Posterior vena cava (tissue), 2 donors: ENCODE data around the gene ATP1B3. TPM values are rescaled to one million over a fixed set of nuclear protein-coding genes. Genes with fewer than 3 reads are reported as not detected.
A peak's percentile ranks its signal among the peaks of the same experiment; 100 is the strongest.
"Not testable (repeated sequence)": the region's sequence is repeated elsewhere in the genome, so short reads cannot be mapped to it uniquely, and the experiment has no call there.

Experiments used
- DNase-seq: peaks from one replicate; pipeline ENCODE4 v3.0.0-alpha.2; 2020; ENCODE audit warnings: low spot score
- intact Hi-C, 2 donors: fragments of 100-400 bp; cut with DNase I; formaldehyde crosslinking; loops; one replicate each; pipeline versions ENCODE4 v1.14.1 to v1.14.2; 2022 to 2023
- long read RNA-seq, 2 donors: library from polyadenylated mRNA; unstranded; transcript quantifications; one replicate each; pipeline ENCODE4 v2.0.0, GENCODE V29; 2020 to 2021
- total RNA-seq, 2 donors: library from RNA; stranded (reverse); fragmentation: NEBNext Ultra II Directional; extraction: Animal tissue kit (Norgen Biotek cat#: 25700); gene quantifications; one replicate each; pipeline ENCODE4 v1.2.1, GENCODE V29; 2021
- donor health status: DM: yes; HTN: yes; CAD: no.
- donor health status: DM: yes; HTN: yes; CAD: no.

Gene ATP1B3
- total RNA-seq: 100 to 1,000 TPM; 119 to 127 TPM
- long read RNA-seq, donor 1, transcript ATP1B3-201 (7 exons, 1,811 nt): major isoform, 47 of 61 reads
- long read RNA-seq, donor 1, partial matches to known transcripts: 4 of 61 reads
- long read RNA-seq, donor 1, other reads (novel, unspliced or antisense): 8 of 61 reads
- long read RNA-seq, donor 2, transcript ATP1B3-201 (7 exons, 1,811 nt): major isoform, 542 of 578 reads
- long read RNA-seq, donor 2, partial matches to known transcripts: 8 of 578 reads
- long read RNA-seq, donor 2, other reads (novel, unspliced or antisense): 26 of 578 reads

GRCh38 chr3:141876381-141876890 is at the start of gene ATP1B3:
TSS of gene ATP1B3 (plus strand) at chr3:141876643. CDS start at chr3:141876802, 159 bp downstream.
- peak; percentile 94 for DNase-seq

DNA sequence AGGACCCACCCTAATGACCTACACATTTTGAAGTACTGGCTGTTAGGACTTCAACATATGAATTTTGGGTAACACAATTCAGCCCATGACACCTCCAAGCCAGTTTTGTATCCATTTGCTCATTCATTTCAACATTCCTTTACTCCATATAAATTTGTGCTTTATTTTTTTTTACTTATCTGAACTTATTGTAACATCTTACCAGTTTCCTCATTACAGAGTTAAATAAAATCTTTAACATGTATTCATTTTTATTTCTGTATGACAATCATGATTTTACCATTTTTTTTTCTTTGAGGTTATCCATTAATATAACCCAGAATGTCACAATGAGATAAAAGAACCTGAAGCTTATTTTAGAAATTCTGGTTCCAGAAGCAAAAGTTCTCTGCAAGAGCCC is 48.0 kb upstream of the ATP1B3 start:
- DNase-seq: no peak
- intact Hi-C loops: no loop called here

More at GRCh38 chr3:141876381-141876890, at the start of gene ATP1B3:
- intact Hi-C loops: loop anchor here in 1 of 2 donors (5.0 kb wide), 2 partner anchors 79 to 139 kb away; partner anchors contain the start of gene RNF7

GRCh38 chr3:141828890-141829289 is 47.6 kb upstream of the ATP1B3 start:
- intact Hi-C loops: no loop called here
- DNase-seq: no peak

DNA sequence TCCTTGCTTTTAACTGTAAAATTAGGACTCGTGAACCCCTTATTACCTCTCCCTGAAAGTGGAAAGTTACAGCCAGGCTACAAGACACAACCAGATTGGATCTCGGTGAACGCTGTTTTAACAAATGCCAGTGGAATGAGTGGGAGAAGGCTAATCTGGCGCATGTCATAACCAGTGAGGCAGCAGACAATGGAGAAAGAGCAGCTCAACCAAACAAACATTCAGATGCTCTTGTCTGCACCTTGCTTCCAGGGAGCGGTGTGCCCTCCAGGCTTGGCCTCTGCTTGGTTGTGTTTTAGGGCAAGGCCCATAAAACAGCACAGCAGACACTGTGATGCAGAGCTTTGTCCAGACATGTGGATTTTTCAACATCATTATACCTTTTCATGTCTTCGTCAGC is 45.9 kb upstream of the ATP1B3 start:
- intact Hi-C loops: no loop called here
- DNase-seq: no peak

GRCh38 chr3:141834292-141834691 is 42.2 kb upstream of the ATP1B3 start:
- intact Hi-C loops: no loop called here
- DNase-seq: no peak

GRCh38 chr3:141835557-141836229 is 40.8 kb upstream of the ATP1B3 start:
- intact Hi-C loops: no loop called here
- no peak for DNase-seq

GRCh38 chr3:141839389-141839788 is 37.1 kb upstream of the ATP1B3 start:
- DNase-seq: no peak
- intact Hi-C loops: no loop called here

- intact Hi-C loops: no loop called here
- no peak for DNase-seq
These were observed 35.5 kb upstream of the ATP1B3 start for GRCh38 chr3:141840737-141841544.

DNA sequence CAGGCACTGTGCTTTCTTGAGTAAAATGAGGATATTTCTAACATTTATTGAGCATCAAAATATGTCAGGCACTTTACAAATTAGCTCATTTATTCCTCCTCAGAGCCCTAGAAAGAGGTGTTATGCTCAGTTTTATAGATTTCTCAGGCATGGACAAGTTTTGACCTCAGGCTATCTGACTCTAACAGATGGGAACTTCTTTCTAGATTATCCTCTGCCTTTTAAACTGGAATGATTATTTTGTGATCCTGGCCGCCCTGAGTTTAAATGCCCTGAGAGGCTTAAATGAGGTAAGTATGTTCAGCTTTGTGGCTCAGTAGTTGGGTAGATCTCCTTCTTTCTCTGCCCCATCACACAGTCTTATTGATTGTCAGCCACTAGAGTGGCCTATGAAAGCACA is 32.3 kb upstream of the ATP1B3 start:
- intact Hi-C loops: no loop called here
- DNase-seq: no peak

DNA sequence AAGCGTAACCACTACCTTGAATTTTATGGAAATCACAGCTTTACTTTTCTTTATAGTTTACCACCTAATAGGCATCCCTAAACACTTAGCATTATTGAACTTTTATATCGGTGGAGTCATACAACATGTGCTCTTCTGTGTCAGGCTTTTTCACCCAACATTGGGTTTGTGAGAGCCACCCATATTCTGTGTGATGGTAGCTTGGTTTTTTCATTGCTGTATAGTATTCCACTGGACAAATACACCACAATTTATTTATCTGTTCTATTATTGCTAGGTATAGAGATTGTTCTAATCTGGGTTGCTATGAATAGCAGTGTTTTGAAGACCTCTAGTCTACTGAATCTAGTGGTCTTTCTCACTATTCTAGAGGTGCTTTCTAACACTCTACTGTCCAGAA is 31.6 kb upstream of the ATP1B3 start:
- intact Hi-C loops: no loop called here
- no peak for DNase-seq

DNA sequence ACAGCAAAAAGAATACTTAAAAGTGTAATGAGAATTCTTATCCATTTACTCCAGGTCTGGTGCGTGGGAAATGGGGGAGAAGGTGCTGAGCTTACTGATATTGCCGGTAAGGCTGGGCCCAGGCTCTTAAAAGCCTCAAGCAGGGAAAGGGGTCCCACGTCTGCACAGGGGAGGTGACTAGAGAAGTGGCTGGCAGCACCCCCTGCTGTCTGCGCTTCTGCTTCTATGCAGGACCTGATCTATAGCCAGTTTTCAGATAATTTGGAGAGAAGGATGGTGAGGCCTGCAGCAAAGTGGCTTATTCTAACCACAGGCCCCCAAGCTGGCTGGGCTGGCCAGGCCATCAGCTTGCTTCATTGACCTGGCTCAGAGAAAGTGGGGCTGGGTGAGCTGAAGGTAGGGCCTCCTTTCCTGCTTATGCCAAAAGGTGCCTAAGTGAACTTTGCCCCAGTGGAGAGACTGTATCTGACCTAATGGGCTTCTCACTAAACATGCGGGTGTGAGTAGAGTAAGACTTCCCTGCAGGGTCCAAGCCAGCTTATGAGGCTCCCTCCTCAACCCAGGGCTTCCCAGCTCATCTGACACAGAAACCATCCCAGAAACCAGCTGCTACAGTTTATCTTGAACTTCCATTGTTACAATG is 30.9 kb upstream of the ATP1B3 start:
- DNase-seq: no peak
- intact Hi-C loops: no loop called here

DNA sequence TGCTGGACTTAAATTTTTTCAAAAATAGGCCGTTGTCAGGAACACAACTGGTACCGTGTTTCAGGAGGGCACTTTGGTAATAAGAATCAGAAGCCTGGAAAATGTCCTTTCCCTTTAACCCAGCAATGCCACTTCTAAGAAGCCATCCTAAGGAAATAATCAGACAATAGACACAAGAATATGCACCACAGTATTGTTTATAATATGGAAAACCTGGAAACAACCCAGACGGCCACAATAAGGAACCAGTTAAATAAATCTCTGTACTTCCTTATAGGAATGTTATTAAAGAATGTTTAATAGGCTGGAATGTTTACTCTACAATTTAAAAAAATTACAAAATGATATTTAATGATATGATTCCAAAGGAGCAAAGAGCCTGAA is 30.4 kb upstream of the ATP1B3 start:
- DNase-seq: no peak
- intact Hi-C loops: no loop called here

DNA sequence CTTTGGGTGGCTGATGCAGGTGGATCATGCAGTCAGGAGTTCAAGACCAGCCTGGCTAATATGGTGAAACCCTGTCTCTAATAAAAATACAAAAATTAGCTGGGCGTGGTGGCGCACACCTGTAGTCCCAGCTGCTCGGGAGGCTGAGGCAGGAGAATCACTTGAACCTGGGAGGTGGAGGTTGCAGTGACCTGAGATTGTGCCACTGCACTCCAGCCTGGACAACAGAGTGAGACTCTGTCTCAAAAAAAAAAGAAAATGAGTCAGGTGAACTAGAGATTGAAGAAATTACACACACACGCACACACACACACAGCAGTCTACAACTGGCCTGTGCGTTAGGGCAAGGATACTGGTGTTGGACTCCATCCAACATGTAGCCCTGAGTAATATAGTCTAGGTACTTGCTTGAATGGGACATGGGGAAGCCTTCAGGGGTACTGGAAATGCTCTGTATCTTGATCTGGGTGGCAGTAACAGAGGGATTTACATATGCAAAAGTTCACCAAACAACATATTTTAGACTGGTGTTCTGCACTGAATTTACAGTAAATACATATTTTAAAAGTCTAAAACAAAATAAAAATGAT is 28.2 kb upstream of the ATP1B3 start:
- DNase-seq, intact Hi-C loops: not testable (repeated sequence)

- DNase-seq: no peak
- intact Hi-C loops: no loop called here
These were observed 27.2 kb upstream of the ATP1B3 start for GRCh38 chr3:141849056-141849815.

DNA sequence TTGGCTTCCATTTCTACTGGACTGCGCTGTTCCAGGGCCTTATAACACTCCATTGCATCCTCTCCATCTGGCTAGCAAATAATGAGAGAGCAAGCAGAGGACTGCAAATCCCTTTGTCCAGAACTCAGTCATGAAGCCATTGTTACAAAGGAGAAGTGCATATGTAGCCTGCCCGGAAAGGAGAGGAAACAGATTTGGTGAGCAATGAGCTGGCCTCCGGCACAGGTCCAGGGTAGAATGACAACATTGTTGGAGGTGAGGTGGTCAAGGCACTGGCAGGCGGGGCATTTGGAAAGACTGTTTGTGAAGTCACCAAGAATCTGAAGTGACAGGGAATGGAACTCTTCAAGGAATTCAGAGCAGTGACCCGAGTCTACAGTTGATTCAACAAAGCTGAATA is 25.0 kb upstream of the ATP1B3 start:
- intact Hi-C loops: no loop called here
- DNase-seq: no peak

DNA sequence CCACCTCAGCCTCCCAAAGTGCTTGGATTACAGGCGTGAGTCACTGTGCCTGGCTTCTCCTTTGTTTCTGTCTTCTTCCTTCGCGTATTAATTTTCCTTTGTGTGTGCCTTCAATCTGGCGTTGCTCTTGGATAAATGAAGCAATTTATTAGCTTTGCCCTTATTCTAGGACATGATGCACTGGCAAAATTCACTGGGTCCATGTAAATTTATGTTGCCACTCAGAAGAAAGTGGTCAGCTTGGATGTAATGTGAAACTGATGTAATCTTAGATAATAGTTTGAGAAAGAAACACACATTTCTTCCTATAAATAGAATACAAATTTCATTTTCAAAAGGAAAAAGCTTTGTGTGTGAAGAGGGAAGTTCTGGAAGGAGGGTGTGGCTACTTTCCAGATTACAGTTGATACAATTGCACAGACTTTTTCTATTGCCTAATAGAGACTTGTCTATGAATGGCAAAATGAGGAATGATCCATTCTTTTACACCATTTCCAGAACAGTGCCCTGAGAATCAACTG is 23.3 kb upstream of the ATP1B3 start:
- intact Hi-C loops: no loop called here
- no peak for DNase-seq

DNA sequence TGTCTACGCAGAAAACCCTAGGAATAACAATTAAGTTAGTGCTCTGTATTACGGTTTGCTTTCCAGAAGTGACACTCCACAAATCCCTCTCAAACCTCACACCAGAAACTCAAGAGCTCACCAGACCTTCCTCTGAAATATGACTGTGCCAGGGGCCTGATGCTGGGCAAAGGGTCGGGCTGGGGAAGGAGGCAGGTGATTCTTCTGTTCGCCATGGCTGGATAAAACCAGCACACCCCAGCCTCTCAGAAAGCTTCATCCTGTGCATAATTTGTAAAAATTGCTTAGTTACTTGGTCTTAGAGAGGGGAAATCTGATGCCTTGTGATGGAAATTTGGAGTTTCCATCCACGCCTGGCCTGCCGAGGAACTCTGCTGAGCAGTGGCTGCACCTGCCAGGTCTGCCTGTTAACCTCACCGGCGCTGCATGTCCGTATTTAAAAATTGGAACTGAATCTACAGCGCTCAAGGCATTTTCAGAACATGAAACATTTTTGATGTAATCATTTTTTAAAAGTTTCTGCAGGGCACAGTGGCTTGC is 22.7 kb upstream of the ATP1B3 start:
- intact Hi-C loops: no loop called here
- DNase-seq: no peak

GRCh38 chr3:141854599-141854998 is 21.8 kb upstream of the ATP1B3 start:
- DNase-seq: no peak
- intact Hi-C loops: no loop called here
